Suprapubic skin (tissue), 4 donors: ENCODE measurements around the gene SPTBN5.

Experiments
- POLR2A ChIP-seq, 2 donors: fragments of 450-650 bp; IDR thresholded peaks; one replicate each; pipeline ENCODE4 v1.6.1; 2017; ENCODE audit warnings: antibody characterized with exemption in 2 of 2, mild to moderate bottlenecking in 2 of 2, moderate library complexity in 2 of 2
- POLR2AphosphoS5 ChIP-seq, 3 donors: sonication (generic); formaldehyde crosslinking; IDR thresholded peaks; one replicate each; pipeline ENCODE4 v1.6.1; 2017; ENCODE audit warnings: antibody characterized with exemption in 3 of 3
- TF ChIP-seq, protein P1 (sequence below), 2 donors: fragments of 200-600 bp in 1 of 2; fragments of 450-650 bp in 1 of 2; sonication (generic) in 1 of 2; IDR thresholded peaks; one replicate each; pipeline ENCODE4 v1.5.1; 2016 to 2019; ENCODE audit warnings: antibody characterized with exemption in 2 of 2, mild to moderate bottlenecking in 1 of 2, moderate library complexity in 1 of 2

DNA sequence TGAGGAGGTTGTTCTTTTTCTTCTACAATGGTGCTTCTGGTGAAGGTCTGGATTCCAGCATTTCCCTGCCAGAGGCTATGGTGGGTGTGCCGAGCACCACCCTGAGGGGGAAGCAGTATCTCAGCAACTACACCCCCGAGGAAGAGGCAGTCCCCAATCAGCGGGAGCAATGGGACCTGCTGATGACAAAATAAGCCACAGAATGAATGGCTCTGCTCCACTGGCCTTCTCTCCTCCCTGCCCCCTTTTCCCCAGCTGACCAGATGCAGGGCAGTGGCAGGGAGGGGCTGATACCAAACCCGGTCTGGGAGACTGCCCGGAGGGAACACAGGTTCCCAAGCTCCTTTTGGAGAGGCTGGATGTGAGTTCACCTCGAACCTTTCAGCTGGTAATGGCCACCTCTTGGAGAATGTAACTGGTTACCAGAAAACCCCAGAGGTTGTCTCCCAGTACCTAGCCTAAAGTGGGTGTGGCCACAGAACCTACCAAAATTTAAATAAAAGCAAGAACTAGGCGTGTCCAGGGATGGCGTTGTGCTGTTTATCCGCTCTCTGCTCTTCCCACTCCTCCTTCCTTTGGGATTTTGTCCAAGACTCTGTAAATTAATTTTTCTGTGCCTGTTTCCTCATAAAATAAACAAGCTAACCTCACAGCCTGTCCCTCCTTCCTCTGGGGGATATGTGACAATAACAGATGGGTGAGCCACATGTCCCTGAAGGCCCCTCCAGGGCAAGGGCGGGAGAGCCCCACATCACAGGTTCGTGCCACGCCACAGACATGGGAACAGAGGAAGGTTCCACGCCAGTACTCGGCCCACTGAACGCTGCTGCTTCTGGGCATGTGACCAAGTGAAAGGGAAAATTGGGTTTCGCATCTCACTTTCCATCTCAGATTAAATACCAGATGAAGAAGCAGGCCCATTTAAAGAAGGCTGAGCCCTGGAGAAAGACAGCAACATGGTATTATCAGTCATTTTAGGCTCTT lies 35.1 kb upstream of the SPTBN5 start:
- TF ChIP-seq POLR2AphosphoS5 (IDR thresholded peaks at IDR 0.05) (no peak), POLR2A (IDR thresholded peaks at IDR 0.05) (no peak)
- TF ChIP-seq, protein P1, sequence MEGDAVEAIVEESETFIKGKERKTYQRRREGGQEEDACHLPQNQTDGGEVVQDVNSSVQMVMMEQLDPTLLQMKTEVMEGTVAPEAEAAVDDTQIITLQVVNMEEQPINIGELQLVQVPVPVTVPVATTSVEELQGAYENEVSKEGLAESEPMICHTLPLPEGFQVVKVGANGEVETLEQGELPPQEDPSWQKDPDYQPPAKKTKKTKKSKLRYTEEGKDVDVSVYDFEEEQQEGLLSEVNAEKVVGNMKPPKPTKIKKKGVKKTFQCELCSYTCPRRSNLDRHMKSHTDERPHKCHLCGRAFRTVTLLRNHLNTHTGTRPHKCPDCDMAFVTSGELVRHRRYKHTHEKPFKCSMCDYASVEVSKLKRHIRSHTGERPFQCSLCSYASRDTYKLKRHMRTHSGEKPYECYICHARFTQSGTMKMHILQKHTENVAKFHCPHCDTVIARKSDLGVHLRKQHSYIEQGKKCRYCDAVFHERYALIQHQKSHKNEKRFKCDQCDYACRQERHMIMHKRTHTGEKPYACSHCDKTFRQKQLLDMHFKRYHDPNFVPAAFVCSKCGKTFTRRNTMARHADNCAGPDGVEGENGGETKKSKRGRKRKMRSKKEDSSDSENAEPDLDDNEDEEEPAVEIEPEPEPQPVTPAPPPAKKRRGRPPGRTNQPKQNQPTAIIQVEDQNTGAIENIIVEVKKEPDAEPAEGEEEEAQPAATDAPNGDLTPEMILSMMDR (IDR thresholded peaks at IDR 0.05): no peak
